Activated naive CD8-positive, alpha-beta T cell treated with anti-CD3 and anti-CD28 coated beads for 36 hours (primary cell): ENCODE measurements around the gene TAGLN3. TPM values are rescaled to one million over a fixed set of nuclear protein-coding genes. Genes with fewer than 3 reads are reported as not detected.
A peak's percentile ranks its signal among the peaks of the same experiment; 100 is the strongest.

Experiments
- DNase-seq: peaks from one replicate; pipeline ENCODE4 v3.0.0; 2021
- H3K27ac Mint-ChIP-seq: one replicate; pipeline ENCODE4 v1.8.0; 2022; ENCODE audit warnings: mild to moderate bottlenecking, moderate library complexity, mixed read lengths
- H3K27me3 Mint-ChIP-seq: one replicate; pipeline ENCODE4 v1.8.0; 2022; ENCODE audit warnings: mild to moderate bottlenecking, mixed read lengths
- H3K36me3 Mint-ChIP-seq: one replicate; pipeline ENCODE4 v1.8.0; 2021; ENCODE audit warnings: mild to moderate bottlenecking, mixed read lengths
- H3K4me1 Mint-ChIP-seq: one replicate; pipeline ENCODE4 v1.8.0; 2021; ENCODE audit warnings: mixed read lengths
- H3K4me3 Mint-ChIP-seq: one replicate; pipeline ENCODE4 v1.8.0; 2022; ENCODE audit warnings: mild to moderate bottlenecking, moderate library complexity, mixed read lengths
- H3K9me3 Mint-ChIP-seq: one replicate; pipeline ENCODE4 v1.8.0; 2022; ENCODE audit warnings: mixed read lengths
- total RNA-seq, 2 experiments: library from RNA; stranded (reverse); gene quantifications; one replicate each; pipeline ENCODE4 v1.2.3, GENCODE V29; 2021

Gene TAGLN3
- total RNA-seq, 2 experiments from 2014 or later = 0.31 to 0.48 TPM

GRCh38 chr3:111968319-111969054 lies 30.2 kb upstream of the TAGLN3 start:
- Mint-ChIP-seq H3K27ac (no peak overlapping the region), H3K36me3 (no peaks in the 10 kb centered on the region), H3K27me3 (no peaks in the 10 kb centered on the region), H3K4me3 (no peak overlapping the region), H3K9me3 (no peaks in the 10 kb centered on the region), H3K4me1 (peaks cover 17% of the 10 kb centered on the region)
- DNase-seq = no peak

GRCh38 chr3:111970376-111970775 lies 28.3 kb upstream of the TAGLN3 start:
- no peak overlapping the region for H3K4me3 Mint-ChIP-seq
- peaks cover 13% of the 10 kb centered on the region for H3K4me1 Mint-ChIP-seq
- no peaks in the 10 kb centered on the region for H3K36me3 Mint-ChIP-seq
- no peaks in the 10 kb centered on the region for H3K9me3 Mint-ChIP-seq
- H3K27ac Mint-ChIP-seq = no peak overlapping the region
- no peak for DNase-seq
- H3K27me3 Mint-ChIP-seq = no peaks in the 10 kb centered on the region

- Mint-ChIP-seq H3K9me3 (no peaks in the 10 kb centered on the region), H3K4me1 (peaks cover 6% of the 10 kb centered on the region), H3K27ac (no peak overlapping the region), H3K27me3 (no peaks in the 10 kb centered on the region), H3K36me3 (no peaks in the 10 kb centered on the region), H3K4me3 (no peak overlapping the region)
- DNase-seq = no peak
These were observed 27.1 kb upstream of the TAGLN3 start for GRCh38 chr3:111971533-111972130.

GRCh38 chr3:111972891-111973290 lies 25.8 kb upstream of the TAGLN3 start:
- H3K4me1 Mint-ChIP-seq = no peaks in the 10 kb centered on the region
- DNase-seq = no peak
- H3K27ac Mint-ChIP-seq = no peak overlapping the region
- H3K27me3 Mint-ChIP-seq = no peaks in the 10 kb centered on the region
- H3K9me3 Mint-ChIP-seq = no peaks in the 10 kb centered on the region
- no peaks in the 10 kb centered on the region for H3K36me3 Mint-ChIP-seq
- no peak overlapping the region for H3K4me3 Mint-ChIP-seq

GRCh38 chr3:111975131-111975530 lies 23.6 kb upstream of the TAGLN3 start:
- Mint-ChIP-seq H3K27me3 (no peaks in the 10 kb centered on the region), H3K4me3 (no peak overlapping the region), H3K4me1 (peaks cover 6% of the 10 kb centered on the region), H3K27ac (no peak overlapping the region), H3K36me3 (no peaks in the 10 kb centered on the region), H3K9me3 (no peaks in the 10 kb centered on the region)
- no peak for DNase-seq

- Mint-ChIP-seq H3K4me3 (no peak overlapping the region), H3K9me3 (no peaks in the 10 kb centered on the region), H3K27me3 (no peaks in the 10 kb centered on the region)
These were observed 22.5 kb upstream of the TAGLN3 start for GRCh38 chr3:111976254-111976653.

GRCh38 chr3:111978583-111979433 lies 19.9 kb upstream of the TAGLN3 start, which contains the start of gene ABHD10:
Gene ABHD10, plus strand, starts transcription at chr3:111979026. Its CDS starts 36 bp downstream, at chr3:111979062.
- H3K27me3 Mint-ChIP-seq = no peaks in the 10 kb centered on the region
- no peaks in the 10 kb centered on the region for H3K9me3 Mint-ChIP-seq
- peak within 1 kb of the TSS; percentile 86 for H3K4me3 Mint-ChIP-seq
- peaks cover 36% of the 10 kb centered on the region for H3K4me1 Mint-ChIP-seq
- H3K27ac Mint-ChIP-seq = peak within 1 kb of the TSS; percentile 90
- peak; percentile 95 for DNase-seq
- H3K36me3 Mint-ChIP-seq = peaks cover 15% of the 10 kb centered on the region

More at GRCh38 chr3:111976254-111976653, 22.5 kb upstream of the TAGLN3 start:
- no peak for DNase-seq
- H3K27ac Mint-ChIP-seq = no peak overlapping the region
- H3K4me1 Mint-ChIP-seq = peaks cover 16% of the 10 kb centered on the region
- H3K36me3 Mint-ChIP-seq = peaks cover 7% of the 10 kb centered on the region

GRCh38 chr3:111979434-111980038 lies 19.2 kb upstream of the TAGLN3 start:
- no peak for DNase-seq
- Mint-ChIP-seq H3K9me3 (no peaks in the 10 kb centered on the region), H3K36me3 (peaks cover 19% of the 10 kb centered on the region), H3K27me3 (no peaks in the 10 kb centered on the region), H3K4me1 (peaks cover 42% of the 10 kb centered on the region), H3K27ac (peak overlapping the region; percentile 90), H3K4me3 (peak overlapping the region; percentile 86)

- Mint-ChIP-seq H3K4me3 (peak overlapping the region; percentile 86), H3K36me3 (peaks cover 31% of the 10 kb centered on the region), H3K4me1 (peaks cover 54% of the 10 kb centered on the region), H3K27ac (peak overlapping the region; percentile 49), H3K27me3 (no peaks in the 10 kb centered on the region), H3K9me3 (no peaks in the 10 kb centered on the region)
- DNase-seq = no peak
These were observed 17.8 kb upstream of the TAGLN3 start for GRCh38 chr3:111980716-111981456.

- H3K27ac Mint-ChIP-seq = peak overlapping the region; percentile 31
- H3K27me3 Mint-ChIP-seq = no peaks in the 10 kb centered on the region
- H3K36me3 Mint-ChIP-seq = peaks cover 35% of the 10 kb centered on the region
- peak overlapping the region; percentile 86 for H3K4me3 Mint-ChIP-seq
- DNase-seq = no peak
- H3K4me1 Mint-ChIP-seq = peaks cover 55% of the 10 kb centered on the region
- H3K9me3 Mint-ChIP-seq = no peaks in the 10 kb centered on the region
These were observed 17.3 kb upstream of the TAGLN3 start for GRCh38 chr3:111981457-111981763.

- Mint-ChIP-seq H3K9me3 (no peaks in the 10 kb centered on the region), H3K36me3 (peaks cover 43% of the 10 kb centered on the region), H3K4me3 (no peak overlapping the region), H3K27ac (no peak overlapping the region), H3K27me3 (no peaks in the 10 kb centered on the region), H3K4me1 (peaks cover 63% of the 10 kb centered on the region)
- DNase-seq = no peak
These were observed 14.0 kb upstream of the TAGLN3 start for GRCh38 chr3:111984636-111985298.

- Mint-ChIP-seq H3K4me1 (peaks cover 46% of the 10 kb centered on the region), H3K4me3 (no peak overlapping the region), H3K27me3 (no peaks in the 10 kb centered on the region), H3K27ac (peak overlapping the region; percentile 27), H3K36me3 (peaks cover 34% of the 10 kb centered on the region), H3K9me3 (no peaks in the 10 kb centered on the region)
- no peak for DNase-seq
These were observed 11.9 kb upstream of the TAGLN3 start for GRCh38 chr3:111986800-111987199.

GRCh38 chr3:111989061-111989678 lies 9.6 kb upstream of the TAGLN3 start:
- no peak for DNase-seq
- H3K36me3 Mint-ChIP-seq = peaks cover 33% of the 10 kb centered on the region
- H3K9me3 Mint-ChIP-seq = no peaks in the 10 kb centered on the region
- H3K4me1 Mint-ChIP-seq = peaks cover 27% of the 10 kb centered on the region
- no peaks in the 10 kb centered on the region for H3K27me3 Mint-ChIP-seq
- H3K27ac Mint-ChIP-seq = no peak overlapping the region
- H3K4me3 Mint-ChIP-seq = no peak overlapping the region

- no peaks in the 10 kb centered on the region for H3K9me3 Mint-ChIP-seq
- peaks cover 13% of the 10 kb centered on the region for H3K36me3 Mint-ChIP-seq
- no peaks in the 10 kb centered on the region for H3K27me3 Mint-ChIP-seq
- no peak overlapping the region for H3K4me3 Mint-ChIP-seq
- H3K4me1 Mint-ChIP-seq = peaks cover 10% of the 10 kb centered on the region
- H3K27ac Mint-ChIP-seq = no peak overlapping the region
- DNase-seq = no peak
These were observed 5.7 kb upstream of the TAGLN3 start for GRCh38 chr3:111993038-111993437.
